Peyer's patch (tissue), 4 donors: ENCODE results near the gene TRIP11.

ENCODE experiments used
- CTCF ChIP-seq, 6 experiments: fragments of 450-650 bp in 4 of 6; fragments of 200-600 bp in 2 of 6; sonication (generic) in 1 of 6; IDR thresholded peaks; one replicate each; pipeline ENCODE4 v1.5.1; 2017 to 2019; ENCODE audit warnings: antibody characterized with exemption in 6 of 6, mild to moderate bottlenecking in 3 of 6, moderate library complexity in 1 of 6
- POLR2A ChIP-seq, 2 donors: fragments of 450-650 bp; IDR thresholded peaks; one replicate each; pipeline ENCODE4 v1.5.1; 2017; ENCODE audit warnings: antibody characterized with exemption in 2 of 2, mild to moderate bottlenecking in 2 of 2, moderate library complexity in 2 of 2

- TF ChIP-seq POLR2A (IDR thresholded peaks at IDR 0.05) (no peak), CTCF (IDR thresholded peaks at IDR 0.05) (no peak)
Measured at GRCh38 chr14:92088494-92088893, 48.6 kb upstream of the TRIP11 start.
